ENCODE results near the gene USF2.

DNA sequence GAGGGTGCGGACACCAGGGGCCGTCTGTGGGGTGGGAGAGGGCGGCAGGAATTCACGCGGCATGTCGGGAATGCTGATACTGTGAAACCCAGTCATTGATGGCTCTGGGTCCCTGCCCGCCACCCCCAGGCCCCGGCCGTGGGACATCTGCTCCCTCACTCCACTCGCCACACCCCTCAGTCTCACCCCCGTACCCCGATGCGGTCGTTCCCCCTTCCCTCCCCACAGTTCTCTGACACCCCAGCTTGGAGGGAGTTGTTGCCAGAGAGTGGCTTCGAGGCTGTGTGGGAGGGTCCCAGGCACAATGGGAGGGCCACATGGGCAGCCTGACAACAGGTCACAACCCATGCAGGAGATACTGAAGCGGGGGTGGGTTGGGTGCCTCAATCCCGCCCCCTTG, 25.0 kb downstream of the USF2 start:
- TF ChIP-seq, protein P1, sequence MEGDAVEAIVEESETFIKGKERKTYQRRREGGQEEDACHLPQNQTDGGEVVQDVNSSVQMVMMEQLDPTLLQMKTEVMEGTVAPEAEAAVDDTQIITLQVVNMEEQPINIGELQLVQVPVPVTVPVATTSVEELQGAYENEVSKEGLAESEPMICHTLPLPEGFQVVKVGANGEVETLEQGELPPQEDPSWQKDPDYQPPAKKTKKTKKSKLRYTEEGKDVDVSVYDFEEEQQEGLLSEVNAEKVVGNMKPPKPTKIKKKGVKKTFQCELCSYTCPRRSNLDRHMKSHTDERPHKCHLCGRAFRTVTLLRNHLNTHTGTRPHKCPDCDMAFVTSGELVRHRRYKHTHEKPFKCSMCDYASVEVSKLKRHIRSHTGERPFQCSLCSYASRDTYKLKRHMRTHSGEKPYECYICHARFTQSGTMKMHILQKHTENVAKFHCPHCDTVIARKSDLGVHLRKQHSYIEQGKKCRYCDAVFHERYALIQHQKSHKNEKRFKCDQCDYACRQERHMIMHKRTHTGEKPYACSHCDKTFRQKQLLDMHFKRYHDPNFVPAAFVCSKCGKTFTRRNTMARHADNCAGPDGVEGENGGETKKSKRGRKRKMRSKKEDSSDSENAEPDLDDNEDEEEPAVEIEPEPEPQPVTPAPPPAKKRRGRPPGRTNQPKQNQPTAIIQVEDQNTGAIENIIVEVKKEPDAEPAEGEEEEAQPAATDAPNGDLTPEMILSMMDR (conservative IDR thresholded peaks at IDR 0.05 in 1 of 2, IDR thresholded peaks at IDR 0.05 in 1 of 2; ENCODE audit: low read depth in 1 of 2, low read length in 2 of 2): no peak
- no peak for TF ChIP-seq EZH2 (IDR thresholded peaks at IDR 0.05; ENCODE audit: low read length, missing control alignments)
